BLaER1 treated with 17β-estradiol and CSF1 and Interleukin-3, amounts not matched to agents 10 nM and 100 nM (cell line): ENCODE results near the gene SNRPA1.

Experiments
- H3K27ac ChIP-seq, 11 experiments: shearing (Covaris generic); formaldehyde crosslinking; 2 replicates each; pipeline ENCODE4 v1.8.1; 2022
- H3K27me3 ChIP-seq, 11 experiments: shearing (Covaris generic); formaldehyde crosslinking; 2 replicates each; pipeline ENCODE4 v1.8.1; 2022
- H3K36me3 ChIP-seq, 11 experiments: shearing (Covaris generic); formaldehyde crosslinking; 2 replicates each; pipeline ENCODE4 v1.8.1; 2022
- H3K4me1 ChIP-seq, 10 experiments: shearing (Covaris generic); formaldehyde crosslinking; 2 replicates each; pipeline ENCODE4 v1.8.1; 2022
- H3K4me2 ChIP-seq, 11 experiments: shearing (Covaris generic); formaldehyde crosslinking; 2 replicates each; pipeline ENCODE4 v1.8.1; 2022
- H3K4me3 ChIP-seq, 10 experiments: shearing (Covaris generic); formaldehyde crosslinking; 2 replicates each; pipeline ENCODE4 v1.8.1; 2022
- H3K9ac ChIP-seq, 11 experiments: shearing (Covaris generic); formaldehyde crosslinking; 2 replicates each; pipeline ENCODE4 v1.8.1; 2022
- H3K9me3 ChIP-seq, 11 experiments: shearing (Covaris generic); formaldehyde crosslinking; replicated peaks in 1 of 11; 2 replicates each; pipeline ENCODE4 v1.8.1; 2022
- H4K20me1 ChIP-seq, 11 experiments: shearing (Covaris generic); formaldehyde crosslinking; 2 replicates each; pipeline ENCODE4 v1.8.1; 2022
- Cebpa-rat ChIP-seq, 11 experiments: shearing (Covaris generic); IDR thresholded peaks; 2 replicates each; pipeline ENCODE4 v1.8.1; 2022

SNRPA1 gene

DNA sequence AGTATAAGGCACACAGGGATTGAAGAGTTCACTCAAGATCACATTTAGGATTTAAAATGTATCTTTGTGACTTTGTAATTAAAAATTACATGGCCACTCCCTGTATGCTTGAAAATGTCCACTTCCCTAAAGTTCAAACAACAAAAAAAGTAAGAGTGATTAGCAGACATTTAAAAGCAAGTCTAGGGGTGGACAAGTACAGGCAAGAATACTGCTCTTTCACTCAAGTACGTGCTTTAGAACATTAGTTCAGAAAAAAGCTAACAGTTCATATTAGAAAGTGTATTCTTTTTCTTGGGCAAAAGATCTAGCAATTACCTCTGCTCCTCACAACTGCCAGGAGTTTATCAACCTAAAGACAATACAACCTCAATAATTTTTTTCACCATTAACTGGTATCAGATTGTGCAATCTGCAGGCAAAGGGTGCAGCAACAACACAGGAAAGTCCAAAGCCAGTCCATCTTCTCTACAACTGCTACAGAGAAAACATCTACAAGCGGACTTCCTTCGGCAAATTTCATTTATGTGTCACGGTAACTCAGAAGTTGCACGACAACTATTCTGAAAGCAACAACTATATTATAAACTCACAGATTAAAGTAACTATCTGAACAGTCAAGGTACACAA lies 61.3 kb downstream of the SNRPA1 start:
- Histone ChIP-seq H3K27ac (peak overlapping the region in 1 of 11 experiments; percentile 5; a peak in 1 of 22 replicates), H3K36me3 (peaks cover 75 to 100% (median 99%) of the 10 kb centered on the region in 11 experiments)

DNA sequence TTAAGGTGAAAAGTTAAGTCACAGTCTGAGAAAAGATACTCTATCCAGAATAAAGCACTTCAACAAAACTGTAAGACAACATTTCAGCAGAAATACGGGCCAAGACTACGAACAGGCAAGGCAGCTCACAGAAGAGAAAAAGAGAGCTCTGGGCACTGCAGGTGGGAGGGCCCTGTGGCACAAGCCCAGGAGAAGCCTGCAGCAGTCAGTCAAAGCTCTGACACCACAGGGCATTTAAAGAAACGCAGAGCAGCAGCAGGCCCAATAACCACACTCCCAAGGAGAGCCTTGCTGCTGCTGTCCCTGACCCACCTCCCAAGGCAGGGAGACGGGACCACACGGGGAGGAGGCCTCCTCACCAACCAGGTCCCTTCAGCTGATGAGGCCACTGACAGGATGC lies 62.4 kb downstream of the SNRPA1 start:
- Histone ChIP-seq H3K9ac (no peak overlapping the region), H3K27me3 (no peaks in the 10 kb centered on the region), H3K9me3 (peaks cover 40 to 83% (median 77%) of the 10 kb centered on the region in 11 experiments), H3K36me3 (peaks cover 84 to 100% (median 99%) of the 10 kb centered on the region in 11 experiments), H3K4me3 (no peak overlapping the region), H3K27ac (peak overlapping the region in 3 of 11 experiments; percentile 0 to 23 (median 9); a peak in 2 of 22 replicates), H4K20me1 (peaks cover 0 to 56% (median 28%) of the 10 kb centered on the region in 11 experiments; a peak in 14 of 22 replicates), H3K4me1 (peaks cover 0 to 23% (median 7%) of the 10 kb centered on the region in 10 experiments; a peak in 10 of 20 replicates), H3K4me2 (no peak overlapping the region)
- no peak for TF ChIP-seq Cebpa-rat (IDR thresholded peaks at IDR 0.05)

More for the DNA sequence above, 61.3 kb downstream of the SNRPA1 start:
- peak overlapping the region in 3 of 11 experiments; percentile 1 to 24 (median 18); a peak in 2 of 22 replicates for H3K4me2 ChIP-seq
- 0 out of 22 replicates have a peak overlapping the region, but pooled peaks of 1 of the 11 experiments have one; percentile 11 for H3K9ac ChIP-seq
- peak in 1 of 11 experiments; percentile 50; a peak in 1 of 22 replicates for TF ChIP-seq Cebpa-rat (IDR thresholded peaks at IDR 0.05)
- H3K9me3 ChIP-seq: peaks cover 30 to 83% (median 77%) of the 10 kb centered on the region in 11 experiments
- H3K4me1 ChIP-seq: peaks cover 0 to 23% (median 7%) of the 10 kb centered on the region in 10 experiments; a peak in 10 of 20 replicates
- no peaks in the 10 kb centered on the region for H3K27me3 ChIP-seq
- peaks cover 0 to 48% (median 32%) of the 10 kb centered on the region in 11 experiments; a peak in 14 of 22 replicates for H4K20me1 ChIP-seq
- no peak overlapping the region for H3K4me3 ChIP-seq
